GM18499 (cell line): ENCODE measurements around the gene FOXN3.

Experiments used
- ATAC-seq: cut with Tn5 transposase; IDR thresholded peaks from one replicate; pipeline ENCODE4 v1.9.1; 2021; ENCODE audit warnings: moderate number of reproducible peaks; ENCODE audit not compliant: insufficient read depth, unreplicated experiment

Gene FOXN3

DNA sequence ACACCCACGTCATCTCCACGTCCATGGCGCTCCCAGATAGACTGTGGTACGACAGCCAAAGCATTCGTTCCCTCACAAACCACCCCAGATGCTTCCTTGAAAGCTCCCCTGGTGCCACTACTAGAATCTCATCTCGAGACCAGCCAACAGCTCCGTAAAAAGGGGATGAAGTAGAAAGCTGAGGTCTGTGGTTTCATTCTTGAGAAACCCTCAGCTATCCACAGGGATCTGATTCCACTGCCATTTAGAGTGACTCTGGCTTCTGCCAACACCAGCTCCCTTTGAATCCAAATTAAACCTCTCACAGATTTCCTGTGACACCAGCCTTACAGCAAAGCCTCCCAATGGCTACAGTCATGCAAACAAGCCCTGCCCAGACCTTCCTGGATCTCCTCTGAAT lies 18.5 kb upstream of the FOXN3 start:
- no peak for ATAC-seq

GRCh38 chr14:89432226-89432625 lies 15.2 kb upstream of the FOXN3 start:
- no peak for ATAC-seq

DNA sequence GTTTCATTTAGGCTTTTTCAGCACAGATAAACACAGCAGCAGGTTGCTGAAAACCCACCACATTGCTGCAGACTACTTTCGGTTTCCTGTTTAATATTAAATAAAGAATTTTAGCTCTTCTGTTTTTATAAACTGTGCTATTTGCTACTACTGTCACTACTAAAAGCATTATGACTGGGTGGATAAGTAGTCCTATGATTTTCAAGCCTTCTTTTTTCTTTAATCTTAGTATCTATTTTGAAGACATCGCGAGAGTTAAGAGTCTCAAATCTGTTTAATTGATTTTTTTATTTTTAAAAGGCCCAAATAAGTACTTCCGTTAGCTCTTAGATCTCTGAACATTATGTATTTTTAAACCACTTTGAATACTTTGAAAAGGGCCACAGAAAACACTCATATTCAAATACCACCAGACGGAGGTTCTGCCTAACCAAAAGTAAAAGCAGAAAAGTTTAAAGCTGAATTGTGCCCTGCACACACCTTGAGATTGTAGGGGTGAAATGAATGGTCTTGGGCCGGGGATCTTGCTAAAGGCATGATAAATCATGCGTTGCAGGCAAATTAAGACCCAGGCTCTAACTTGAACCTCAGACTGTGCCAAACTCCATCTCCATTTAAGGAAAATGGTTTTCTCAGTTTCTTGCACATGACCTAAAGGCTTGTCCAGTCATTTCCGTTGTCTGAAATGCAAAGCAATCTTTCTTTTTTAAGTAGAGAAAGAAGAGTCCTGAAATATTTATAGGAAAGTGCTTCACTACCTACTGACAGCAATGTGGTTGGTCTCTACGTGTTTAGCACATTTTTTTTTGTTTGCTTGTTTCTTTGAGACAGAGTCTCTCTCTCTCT lies 13.6 kb upstream of the FOXN3 start:
- ATAC-seq, result peak; percentile 85

DNA sequence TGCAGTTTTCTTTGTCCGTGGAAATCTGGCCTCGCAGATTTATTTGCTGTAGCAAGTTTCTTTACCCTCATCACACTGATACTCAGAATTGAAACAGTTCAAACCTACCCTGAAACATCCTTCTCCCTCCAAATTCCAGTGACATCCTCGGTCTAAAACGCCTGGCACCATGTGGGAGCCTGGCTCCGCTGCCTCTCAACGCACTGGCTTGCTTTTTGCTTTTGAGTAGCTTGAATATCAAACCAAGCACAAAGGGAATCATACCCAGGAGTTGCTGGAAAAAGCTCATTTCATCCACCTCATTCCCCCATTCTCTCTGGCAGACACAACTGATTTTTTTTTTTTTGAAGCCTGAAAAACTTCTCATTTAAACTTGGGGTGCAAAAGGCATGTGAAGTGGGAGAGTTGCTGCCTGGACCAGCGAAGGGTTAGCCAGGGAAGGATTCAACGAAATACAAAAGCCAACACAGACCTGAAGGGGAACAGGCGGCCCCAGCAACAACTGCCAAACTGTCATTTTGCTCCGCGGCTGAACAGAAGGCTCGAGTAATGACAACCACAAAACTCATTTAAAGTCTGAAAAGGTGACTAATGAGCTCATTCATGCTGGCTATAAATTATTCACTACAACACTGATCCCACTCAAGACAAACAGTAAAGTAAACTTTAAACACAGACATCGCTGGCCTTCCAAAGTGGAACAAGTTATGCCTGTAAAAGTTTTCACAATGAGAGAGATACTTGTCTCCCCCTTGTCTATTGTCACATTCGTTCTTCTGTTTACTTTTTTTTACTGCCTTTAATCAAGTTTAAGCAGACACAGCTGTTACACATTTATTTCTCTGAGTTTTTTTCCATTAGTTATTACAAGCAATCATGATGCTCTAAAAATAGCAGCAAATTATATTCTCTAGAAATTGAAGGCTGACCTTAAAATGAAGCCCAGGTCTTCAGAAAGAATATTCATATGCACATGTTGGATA lies 12.5 kb upstream of the FOXN3 start:
- ATAC-seq, result no peak

DNA sequence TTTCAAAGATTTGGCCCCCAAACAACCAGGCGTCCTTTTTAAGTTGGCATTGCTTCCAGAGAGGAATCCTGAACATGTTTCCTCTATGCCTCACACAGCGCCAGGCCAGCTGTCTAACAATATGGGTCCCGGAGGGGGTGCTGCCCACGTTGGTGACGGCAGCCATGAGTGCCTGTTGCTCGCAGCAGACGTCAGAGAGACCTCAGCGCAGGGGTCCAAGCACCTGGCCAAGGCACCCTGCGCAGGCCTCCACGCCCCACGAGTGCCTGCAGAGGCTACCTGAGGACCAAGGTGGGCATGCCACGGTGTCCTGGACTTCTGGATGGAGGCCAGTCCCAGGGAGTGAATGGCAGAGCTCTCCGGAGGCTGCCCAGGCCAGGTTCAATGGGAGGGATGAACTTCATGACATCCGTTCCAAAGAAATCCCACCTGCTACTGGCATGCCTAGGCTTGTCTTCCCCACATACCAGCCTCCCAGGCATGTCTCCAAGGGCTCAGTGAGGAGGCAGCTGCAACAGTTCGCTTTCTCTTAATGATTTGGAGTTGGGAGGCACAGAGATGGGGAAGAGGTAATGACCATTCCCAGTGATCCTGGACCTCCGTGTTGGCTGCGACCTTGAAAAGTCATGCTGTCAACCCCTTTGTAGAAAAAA lies 11.6 kb upstream of the FOXN3 start:
- ATAC-seq, result no peak

GRCh38 chr14:89428173-89428523 lies 11.1 kb upstream of the FOXN3 start:
- no peak for ATAC-seq

DNA sequence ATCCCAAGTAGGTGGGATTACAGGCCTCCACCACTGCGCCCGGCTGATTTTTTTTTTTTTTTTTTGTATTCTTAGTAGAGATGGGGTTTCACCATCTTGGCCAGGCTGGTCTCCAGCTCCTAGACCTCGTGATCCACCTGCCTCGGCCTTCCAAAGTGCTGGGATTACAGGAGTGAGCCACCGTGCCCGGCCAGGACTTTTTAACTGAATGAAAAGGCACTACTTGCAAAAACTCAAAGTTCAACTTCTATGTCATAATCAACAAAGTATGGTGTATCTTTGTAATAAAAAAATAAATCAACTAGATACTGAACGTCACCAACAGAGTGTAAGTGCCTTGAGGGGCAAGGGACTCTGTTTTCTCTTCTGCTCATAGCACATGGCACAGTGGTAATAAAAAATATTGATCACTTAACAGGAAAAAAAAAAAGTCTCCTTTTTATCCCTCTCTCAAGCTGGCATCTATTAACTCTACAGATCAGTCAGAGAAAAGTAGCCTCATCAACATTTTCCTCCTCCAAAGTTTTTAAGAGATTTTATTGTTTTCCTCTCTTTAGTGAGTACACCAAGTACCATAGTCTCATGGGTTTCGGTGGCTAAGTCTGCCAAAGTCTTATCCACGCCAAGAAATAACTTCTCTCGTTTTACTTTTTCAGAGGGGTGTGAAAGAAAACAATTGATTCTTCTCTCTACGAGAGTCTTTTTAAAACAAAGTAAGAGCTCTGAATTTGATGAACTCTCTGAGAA lies 10.6 kb upstream of the FOXN3 start:
- no peak for ATAC-seq

DNA sequence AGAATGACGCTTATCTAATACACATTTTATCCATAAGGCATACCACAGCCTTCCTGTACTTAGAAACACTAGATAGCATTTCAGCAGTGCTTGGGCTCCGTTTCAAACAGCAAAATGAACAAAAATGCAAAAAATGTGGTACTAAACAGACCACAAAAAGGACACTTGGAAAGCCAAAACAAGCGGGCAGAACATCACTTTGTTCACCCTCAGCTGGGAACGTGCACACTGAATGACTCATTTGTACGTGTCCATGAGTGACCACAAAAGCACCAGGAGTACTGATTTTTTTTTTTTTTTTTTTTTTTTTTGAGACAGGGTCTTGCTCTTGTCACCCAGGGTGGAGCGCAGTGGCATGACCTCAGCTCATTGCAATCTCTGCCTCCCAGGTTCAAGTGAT lies 8.9 kb upstream of the FOXN3 start:
- ATAC-seq, result peak; percentile 35

GRCh38 chr14:89424241-89424640 lies 7.2 kb upstream of the FOXN3 start:
- ATAC-seq, result no peak

DNA sequence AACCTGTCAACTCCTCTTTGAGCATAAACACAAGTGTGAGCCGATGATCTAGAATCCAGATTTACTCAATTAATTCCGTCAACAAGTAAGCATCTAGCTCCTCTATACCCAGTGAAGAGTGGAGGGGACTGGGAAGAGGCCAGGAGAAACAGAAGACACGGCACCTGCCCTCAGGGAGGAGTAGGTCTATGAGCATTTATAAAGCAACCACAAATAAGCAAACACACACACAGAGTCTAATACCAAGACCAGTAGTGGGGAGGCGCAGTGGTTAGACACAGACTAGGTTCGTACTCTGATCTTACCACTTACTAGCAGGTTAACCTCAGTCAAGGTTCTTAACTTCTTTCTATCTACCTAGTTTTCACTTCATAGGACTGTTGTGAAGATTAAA lies 5.9 kb upstream of the FOXN3 start:
- ATAC-seq, result no peak

GRCh38 chr14:89422181-89422951 lies 5.3 kb upstream of the FOXN3 start:
- ATAC-seq, result no peak

DNA sequence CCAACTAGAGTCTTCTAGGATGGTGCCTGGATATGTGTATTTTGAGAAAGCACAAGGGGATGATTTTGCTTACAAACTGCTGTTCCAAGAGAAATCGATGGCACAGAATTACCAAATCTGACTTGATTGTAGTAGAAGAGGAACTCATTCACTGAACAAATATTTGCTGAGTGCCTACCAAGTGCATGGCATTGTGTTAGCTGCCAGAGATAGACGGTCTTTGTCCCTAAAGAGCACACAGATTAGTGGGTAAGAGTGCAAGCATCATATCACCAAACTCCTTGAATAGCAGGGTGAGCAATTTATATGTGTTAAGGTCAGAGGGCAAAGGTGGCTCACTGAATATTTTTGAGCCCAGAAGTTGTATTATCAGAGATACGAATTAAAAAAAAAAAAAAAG lies 3.5 kb upstream of the FOXN3 start:
- ATAC-seq, result no peak

GRCh38 chr14:89419973-89420482 lies 3.0 kb upstream of the FOXN3 start:
- ATAC-seq, result no peak

DNA sequence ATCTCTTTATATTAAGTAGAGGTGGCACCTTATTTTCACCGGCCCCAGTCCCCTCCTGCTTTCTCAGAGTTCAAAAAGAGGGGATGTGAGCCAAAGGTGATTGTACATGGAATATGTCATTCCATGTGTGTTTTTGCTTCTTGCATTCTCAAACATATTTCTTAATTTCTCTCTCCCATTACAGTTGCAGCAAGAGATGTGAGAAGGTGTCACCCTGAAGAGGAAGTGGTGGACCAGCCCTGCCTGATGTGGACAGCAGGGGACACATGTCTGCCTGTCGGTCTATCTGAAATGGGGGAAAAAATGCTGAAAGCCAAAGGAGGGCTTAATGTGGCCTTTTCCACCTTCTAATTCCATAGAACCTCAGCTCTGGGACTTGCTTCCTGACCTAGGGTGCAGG lies 1.9 kb upstream of the FOXN3 start:
- no peak for ATAC-seq

GRCh38 chr14:89418452-89418851 lies 1.4 kb upstream of the FOXN3 start:
- no peak for ATAC-seq

- ATAC-seq, result peak; percentile 40
Observed at GRCh38 chr14:89417465-89418225, 612 bp upstream of the FOXN3 start.

GRCh38 chr14:89416002-89416995 lies 734 bp downstream of the FOXN3 start:
- peak; percentile 89 for ATAC-seq
